ENCODE measurements around the gene USPL1. TPM values are rescaled to one million over a fixed set of nuclear protein-coding genes. Genes with fewer than 3 reads are reported as not detected.

Gene USPL1
- polyA plus RNA-seq, 1 donor from 2014 or later = 60.1 TPM

GRCh38 chr13:30668312-30668711 is 50.6 kb downstream of the USPL1 start:
- H3K9me2 ChIP-seq (ENCODE audit: insufficient read depth, low read length) = no peaks in the 10 kb centered on the region
- TF ChIP-seq REST (IDR thresholded peaks at IDR 0.05; ENCODE audit: borderline replicate concordance) = no peak
- no peaks in the 10 kb centered on the region for H3K9me3 ChIP-seq (ENCODE audit: low read length)
- H3K27me3 ChIP-seq (ENCODE audit: insufficient read depth, low read depth, low read length) = no peaks in the 10 kb centered on the region
- no peaks in the 10 kb centered on the region for H4K20me1 ChIP-seq (ENCODE audit: insufficient read depth)
- H3K36me3 ChIP-seq (ENCODE audit: insufficient read depth, low read length) = no peaks in the 10 kb centered on the region
- H3K4me3 ChIP-seq (ENCODE audit: low read length) = no peak overlapping the region
- no peak overlapping the region for H3K27ac ChIP-seq (ENCODE audit: low read length)
- no peak overlapping the region for H2AFZ ChIP-seq (ENCODE audit: low read depth, low read length)
- H3K4me2 ChIP-seq (ENCODE audit: low read length) = no peak overlapping the region
- no peaks in the 10 kb centered on the region for H3K79me2 ChIP-seq (replicated peaks; ENCODE audit: insufficient read depth, low read length)
- H3K9ac ChIP-seq (ENCODE audit: low read length) = no peak overlapping the region
- H3F3A ChIP-seq (ENCODE audit: insufficient read depth, low read length, poor library complexity, severe bottlenecking) = no peaks in the 10 kb centered on the region

GRCh38 chr13:30671271-30671815 is 53.6 kb downstream of the USPL1 start:
- no peaks in the 10 kb centered on the region for H3K36me3 ChIP-seq (ENCODE audit: insufficient read depth, low read length)
- H3K9ac ChIP-seq (ENCODE audit: low read length) = no peak overlapping the region

More at GRCh38 chr13:30671271-30671815, 53.6 kb downstream of the USPL1 start:
- no peak for TF ChIP-seq SMC3 (conservative IDR thresholded peaks at IDR 0.05; ENCODE audit: poor library complexity)
- TF ChIP-seq REST (IDR thresholded peaks at IDR 0.05; ENCODE audit: borderline replicate concordance) = no peak
- TF ChIP-seq POLR2AphosphoS5 (IDR thresholded peaks at IDR 0.05) = no peak
- no peak for TF ChIP-seq EZH2 (IDR thresholded peaks at IDR 0.05; ENCODE audit: borderline replicate concordance, insufficient read depth, low read length, poor library complexity, severe bottlenecking)
- TF ChIP-seq CTCF (IDR thresholded peaks at IDR 0.05; ENCODE audit: poor library complexity, severe bottlenecking) = no peak
- TF ChIP-seq EP300 (conservative IDR thresholded peaks at IDR 0.05; ENCODE audit: poor library complexity, severe bottlenecking) = no peak
- no peak for TF ChIP-seq TAF1 (IDR thresholded peaks at IDR 0.05; ENCODE audit: low read depth)
- no peaks in the 10 kb centered on the region for H3K27me3 ChIP-seq (ENCODE audit: insufficient read depth, low read depth, low read length)
- no peak overlapping the region for H2AFZ ChIP-seq (ENCODE audit: low read depth, low read length)
- H3F3A ChIP-seq (ENCODE audit: insufficient read depth, low read length, poor library complexity, severe bottlenecking) = no peaks in the 10 kb centered on the region
- H3K27ac ChIP-seq (ENCODE audit: low read length) = no peak overlapping the region
- H3K9me3 ChIP-seq (ENCODE audit: low read length) = no peaks in the 10 kb centered on the region
- no peaks in the 10 kb centered on the region for H4K20me1 ChIP-seq (ENCODE audit: insufficient read depth)
- H3K79me2 ChIP-seq (replicated peaks; ENCODE audit: insufficient read depth, low read length) = no peaks in the 10 kb centered on the region
- H3K9me2 ChIP-seq (ENCODE audit: insufficient read depth, low read length) = no peaks in the 10 kb centered on the region
- H3K4me2 ChIP-seq (ENCODE audit: low read length) = no peak overlapping the region
- H3K4me3 ChIP-seq (ENCODE audit: low read length) = no peak overlapping the region

All from neural cell (in vitro differentiated cells).